Testis (tissue), 3 donors: ENCODE data around the gene CADPS. TPM values are rescaled to one million over a fixed set of nuclear protein-coding genes. Genes with fewer than 3 reads are reported as not detected.

Experiments used
- DNase-seq: peaks from one replicate; pipeline ENCODE4 v3.0.0-alpha.2; 2019
- H3K27ac ChIP-seq, 2 donors: fragments of 200-600 bp; sonication (generic); one replicate each; pipeline ENCODE4 v1.5.1; 2019
- H3K27me3 ChIP-seq: fragments of 200-600 bp; sonication (generic); one replicate; pipeline ENCODE4 v1.5.1; 2019
- H3K36me3 ChIP-seq: fragments of 200-600 bp; sonication (generic); one replicate; pipeline ENCODE4 v1.5.1; 2017; ENCODE audit warnings: low read depth; ENCODE audit errors: missing control alignments
- H3K4me1 ChIP-seq: fragments of 200-600 bp; sonication (generic); one replicate; pipeline ENCODE4 v1.5.1; 2019
- H3K4me3 ChIP-seq, 2 donors: fragments of 200-600 bp; sonication (generic); one replicate each; pipeline ENCODE4 v1.5.1; 2017 to 2019
- H3K9me3 ChIP-seq: fragments of 200-600 bp; sonication (generic); one replicate; pipeline ENCODE4 v1.5.1; 2017
- CTCF ChIP-seq, 3 experiments: fragments of 450-650 bp in 2 of 3; fragments of 200-600 bp in 1 of 3; sonication (generic) in 1 of 3; IDR thresholded peaks; one replicate each; pipeline ENCODE4 v1.5.1; 2016 to 2019; ENCODE audit warnings: antibody characterized with exemption in 3 of 3, mild to moderate bottlenecking in 2 of 3, moderate library complexity in 1 of 3
- POLR2A ChIP-seq: fragments of 450-650 bp; IDR thresholded peaks from one replicate; pipeline ENCODE4 v1.6.1; 2017; ENCODE audit warnings: antibody characterized with exemption, mild to moderate bottlenecking, moderate library complexity
- WGBS, 2 donors: methylation state at CpG; one replicate each; pipeline ENCODE4 v1.1.5; 2018; 5-methylcytosine and 5-hydroxymethylcytosine counted together
- intact Hi-C: fragments of 100-400 bp; cut with DNase I; formaldehyde crosslinking; loops from one replicate; pipeline ENCODE4 v1.15.1; 2023; ENCODE audit warnings: low total_unique reads
- polyA plus RNA-seq: library from polyadenylated mRNA; stranded (reverse); fragments of 350-450 nt; fragmentation: Illumina TruSeq; extraction: RNeasy Lipid Tissue Mini Kit (QIAGEN cat#74804); gene quantifications from one replicate; pipeline ENCODE4 v1.2.3, GENCODE V29; 2014; ENCODE audit warnings: low read depth, low replicate concordance; ENCODE audit not compliant: insufficient read depth
- total RNA-seq, 2 donors: library from RNA; depleted of rRNA; stranded (reverse); fragments of >200 nt; gene quantifications; one replicate each; pipeline ENCODE4 v1.2.3, GENCODE V29; 2016

Gene CADPS
- total and polyA plus RNA-seq, 3 donors from 2014 or later: 8.6 to 56.4 (median 21.6) TPM

DNA sequence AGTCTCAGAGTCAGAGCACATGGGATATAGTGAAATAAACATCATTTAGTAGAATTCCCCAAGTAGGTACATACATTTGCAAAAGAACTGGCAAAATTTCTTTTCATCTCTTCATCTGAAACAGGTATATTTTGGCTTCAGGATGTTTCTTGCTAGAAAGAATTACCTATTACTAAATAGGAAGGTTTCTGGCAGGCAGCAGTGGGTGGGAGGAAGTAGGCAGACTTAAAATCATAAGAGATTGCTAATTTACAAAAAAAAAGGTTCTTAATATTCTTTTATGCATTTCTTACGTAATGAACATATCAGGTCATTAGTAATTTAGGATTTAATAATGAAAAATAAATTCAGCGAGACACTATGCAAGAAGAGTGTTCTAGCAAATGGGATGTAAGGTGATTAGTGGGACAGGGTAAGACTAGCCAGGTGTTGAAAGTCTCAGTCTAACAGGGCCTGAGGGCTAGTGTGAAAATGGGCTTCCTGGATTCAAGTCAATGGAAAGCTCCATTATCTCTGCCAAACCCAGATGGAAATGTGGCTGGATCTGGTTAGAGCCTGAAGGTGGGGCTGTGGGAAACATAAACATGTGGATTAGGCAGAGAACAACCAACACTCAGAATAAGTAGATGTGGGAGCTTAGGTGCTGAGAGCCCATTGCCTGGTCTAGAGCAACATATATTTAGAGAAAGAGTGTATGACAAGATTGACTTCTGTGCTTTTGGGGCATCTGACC, 374.5 kb downstream of the CADPS start:
- Histone ChIP-seq H3K9me3 (no peaks in the 10 kb centered on the region), H3K4me1 (no peaks in the 10 kb centered on the region), H3K36me3 (no peaks in the 10 kb centered on the region), H3K27me3 (no peaks in the 10 kb centered on the region), H3K4me3 (no peak overlapping the region), H3K27ac (no peak overlapping the region)
- intact Hi-C loops: no loop called here
- DNase-seq: no peak
- TF ChIP-seq POLR2A (no peak), CTCF (IDR thresholded peaks at IDR 0.05) (no peak)
- WGBS, 2 donors: 92 to 96% methylated on average over 2 of the region's 2 CpGs

DNA sequence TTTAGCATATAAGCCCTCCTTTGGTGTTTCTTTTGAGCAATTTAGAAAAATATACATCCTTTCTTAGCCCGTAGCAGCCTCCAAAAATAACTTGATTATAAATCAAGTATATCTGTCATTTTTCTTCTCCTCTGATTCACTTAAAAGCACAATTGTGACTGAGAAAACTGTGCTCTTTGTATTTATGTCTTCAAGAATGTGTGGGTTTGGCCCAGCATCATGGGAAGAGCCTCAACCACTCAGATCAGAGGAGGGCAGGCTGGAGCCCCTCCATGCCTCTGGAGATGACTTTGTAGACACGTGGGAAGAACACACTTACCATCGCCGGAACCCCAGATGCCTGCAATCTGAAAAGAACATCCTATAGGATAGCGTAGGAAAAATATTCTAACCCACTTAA, 378.1 kb downstream of the CADPS start:
- no peak for DNase-seq
- H3K27me3 ChIP-seq: no peaks in the 10 kb centered on the region
- 65 to 67% methylated on average over 5 of the region's 5 CpGs for WGBS, 2 donors
- no peaks in the 10 kb centered on the region for H3K36me3 ChIP-seq
- no peaks in the 10 kb centered on the region for H3K4me1 ChIP-seq
- TF ChIP-seq POLR2A (no peak), CTCF (IDR thresholded peaks at IDR 0.05) (no peak)
- H3K9me3 ChIP-seq: no peaks in the 10 kb centered on the region
- no peak overlapping the region for H3K27ac ChIP-seq
- intact Hi-C loops: no loop called here
- H3K4me3 ChIP-seq: no peak overlapping the region

- Histone ChIP-seq H3K27ac (no peak overlapping the region), H3K27me3 (no peaks in the 10 kb centered on the region), H3K4me1 (no peaks in the 10 kb centered on the region), H3K4me3 (no peak overlapping the region), H3K36me3 (no peaks in the 10 kb centered on the region), H3K9me3 (no peaks in the 10 kb centered on the region)
- no peak for DNase-seq
- WGBS, 2 donors: 60 to 66% methylated on average over 2 of the region's 2 CpGs
- intact Hi-C loops: no loop called here
- no peak for TF ChIP-seq POLR2A
- TF ChIP-seq CTCF (IDR thresholded peaks at IDR 0.05): no peak
Measured at GRCh38 chr3:62496503-62496902, 378.7 kb downstream of the CADPS start.

DNA sequence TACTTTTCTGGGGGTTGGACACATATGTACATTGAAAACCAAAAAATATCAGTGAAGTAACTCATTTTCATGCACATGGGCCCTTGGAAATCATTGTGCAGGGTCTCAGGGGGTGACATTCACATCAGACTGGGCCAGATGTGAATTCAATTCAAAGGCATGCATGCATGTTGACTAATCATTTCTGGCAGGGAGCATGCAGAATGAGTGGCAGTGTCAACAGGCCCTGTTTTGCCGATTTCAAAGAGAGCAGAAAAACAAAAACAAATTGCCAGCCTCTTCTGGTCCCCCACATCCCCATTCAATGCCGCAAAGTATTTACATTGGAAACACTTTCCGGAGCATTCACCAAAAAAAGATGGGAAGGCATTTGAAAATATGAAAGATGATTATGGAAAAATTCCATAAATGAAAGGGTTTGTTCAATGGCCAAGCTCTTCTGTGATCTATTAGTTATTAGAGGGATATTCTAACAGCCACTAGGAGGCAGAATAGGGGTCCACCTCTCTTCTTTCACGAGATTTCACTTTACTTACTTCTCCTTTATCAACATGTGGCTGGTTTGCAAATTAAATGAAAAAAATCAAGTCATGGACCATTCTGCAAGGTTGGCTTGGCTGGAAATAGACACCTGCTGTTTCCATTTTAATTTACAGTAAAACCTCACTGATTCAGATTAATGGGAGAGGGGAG, 382.0 kb downstream of the CADPS start:
- no peak for TF ChIP-seq POLR2A
- TF ChIP-seq CTCF (IDR thresholded peaks at IDR 0.05): no peak
- Histone ChIP-seq H3K4me3 (no peak overlapping the region), H3K36me3 (no peaks in the 10 kb centered on the region), H3K4me1 (no peaks in the 10 kb centered on the region), H3K27ac (no peak overlapping the region), H3K27me3 (no peaks in the 10 kb centered on the region), H3K9me3 (no peaks in the 10 kb centered on the region)
- DNase-seq: no peak
- 75 to 82% methylated on average over 4 of the region's 4 CpGs for whole genome bisulfite sequencing, 2 donors
- intact Hi-C loops: no loop called here
